PC-9 (cell line): ENCODE results near the gene PITPNM3.

Experiments used
- CTCF ChIP-seq: fragments of 200-600 bp; sonication (generic); conservative IDR thresholded peaks from 2 replicates; pipeline ENCODE4 v1.6.1; 2017; ENCODE audit warnings: mixed run types, antibody characterized with exemption, mild to moderate bottlenecking, moderate library complexity
- EZH2 ChIP-seq: fragments of 200-600 bp; sonication (generic); IDR thresholded peaks from 2 replicates; pipeline ENCODE4 v1.8.0; 2017; ENCODE audit warnings: antibody characterized with exemption, low read depth

- no peak for TF ChIP-seq CTCF
- TF ChIP-seq EZH2, result no peak
Measured at GRCh38 chr17:6507535-6507934, 48.8 kb downstream of the PITPNM3 start.
